Stimulated activated CD4-positive, alpha-beta T cell treated with anti-CD3 and anti-CD28 coated beads, Interleukin-1b, Interleukin-23, amount 100 ng/mL, for 48 hours (primary cell): ENCODE measurements around the gene SANBR.
"Not testable (repeated sequence)": the region's sequence is repeated elsewhere in the genome, so short reads cannot be mapped to it uniquely, and the experiment has no call there.

Experiments
- DNase-seq: peaks from one replicate; pipeline ENCODE4 v3.0.0-alpha.2; 2020

Gene SANBR

DNA sequence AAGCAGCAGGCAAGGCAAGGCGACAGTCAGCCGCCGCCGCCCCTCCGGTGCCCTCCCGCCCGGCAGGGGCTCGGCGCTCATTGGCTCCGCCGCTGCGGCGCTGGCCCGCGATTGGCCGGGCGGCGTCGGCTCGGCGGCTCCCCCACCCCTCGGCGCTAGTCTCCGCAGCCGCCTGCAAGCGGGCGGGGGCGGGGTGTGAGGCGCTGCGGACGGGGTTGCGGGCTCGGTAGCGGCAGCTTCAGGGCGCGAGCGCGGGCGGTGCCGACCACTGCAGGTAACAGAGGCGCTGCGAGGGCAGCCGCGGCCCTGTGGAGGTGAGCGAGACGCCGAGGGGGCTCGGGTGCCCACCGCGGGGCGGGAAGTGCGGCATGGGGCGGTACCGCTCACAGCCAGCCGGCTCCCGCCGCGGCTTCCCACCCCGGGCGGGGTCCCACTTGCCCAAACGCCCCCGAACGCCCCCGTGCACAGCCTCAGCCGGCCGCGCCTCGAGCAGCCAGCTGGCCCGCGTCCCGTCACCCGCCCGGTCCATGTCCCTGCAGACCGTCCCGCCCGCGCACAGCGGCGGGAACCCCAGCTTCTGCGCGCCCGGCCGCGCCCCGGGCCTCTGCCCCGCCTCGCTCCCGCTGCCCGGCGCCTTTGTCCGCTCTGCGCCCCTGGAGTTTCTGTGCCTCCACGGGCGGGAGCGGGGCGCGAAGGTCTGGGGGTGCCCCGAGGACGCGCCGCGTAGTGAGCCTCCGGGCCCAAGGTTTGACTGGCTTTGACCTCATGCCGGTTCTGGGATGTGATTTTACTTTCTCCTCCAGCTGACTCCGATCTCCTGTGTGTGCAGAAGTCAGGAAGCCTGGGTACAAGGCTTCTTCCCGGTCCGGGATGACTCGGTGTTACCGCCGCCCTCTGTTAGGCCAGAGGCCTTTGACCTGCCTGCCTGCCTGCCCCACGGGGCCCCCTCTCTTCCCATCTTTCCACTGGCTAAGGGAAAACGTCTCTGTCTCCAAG, at the start of gene SANBR:
Gene SANBR (plus strand): TSS at position 158 of the 996 bp plus-strand sequence. CDS start 4,480 bp downstream, outside the sequence.
- DNase-seq: peak; percentile 78

DNA sequence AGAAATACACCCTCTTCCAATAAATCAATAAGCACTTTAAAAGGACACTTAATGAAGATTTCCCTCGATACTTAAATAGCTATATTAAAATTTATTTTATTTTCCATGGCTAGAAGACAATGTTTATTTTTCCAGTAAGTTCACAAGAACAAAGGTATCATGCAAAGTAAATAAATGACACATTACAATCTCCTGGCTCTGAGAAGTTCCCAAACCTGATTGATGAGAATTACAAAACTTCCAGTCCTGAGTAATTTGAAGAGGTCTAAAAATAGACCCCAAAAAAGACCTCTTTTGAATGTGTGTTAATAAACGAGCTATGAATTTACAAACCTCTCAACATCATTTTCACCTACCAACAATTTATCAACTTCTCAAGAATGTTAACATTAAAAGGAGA, 49.7 kb upstream of the SANBR start:
- DNase-seq: no peak

DNA sequence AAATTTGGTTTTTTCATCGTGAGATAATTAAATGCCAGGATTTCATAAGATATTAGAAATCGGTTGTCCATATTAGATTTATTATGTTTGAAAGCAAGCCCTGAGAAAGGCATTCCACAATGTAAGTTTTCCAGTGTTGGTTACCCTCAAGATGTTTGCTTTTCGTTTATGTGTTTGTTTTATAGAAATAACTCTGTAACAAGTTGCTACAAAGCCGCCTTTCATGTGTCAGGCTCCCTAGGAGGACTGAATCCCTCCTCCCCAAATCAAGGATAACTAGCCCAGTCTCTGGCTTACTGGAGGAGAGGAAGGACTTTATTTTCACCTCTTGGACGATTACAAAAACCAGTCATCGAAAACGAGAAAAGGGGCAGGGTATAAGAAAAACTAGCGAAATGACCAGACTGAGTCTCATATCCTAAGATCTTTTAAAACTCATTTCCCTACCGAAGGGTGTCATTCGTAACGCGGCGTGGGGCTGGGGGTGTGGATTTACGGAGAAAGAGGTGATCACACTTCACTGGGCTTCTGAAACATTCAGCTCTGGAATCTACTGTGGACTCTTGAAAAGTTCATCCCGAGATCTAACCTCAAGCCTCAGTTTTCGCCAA, 49.2 kb upstream of the SANBR start:
- DNase-seq: peak; percentile 70

DNA sequence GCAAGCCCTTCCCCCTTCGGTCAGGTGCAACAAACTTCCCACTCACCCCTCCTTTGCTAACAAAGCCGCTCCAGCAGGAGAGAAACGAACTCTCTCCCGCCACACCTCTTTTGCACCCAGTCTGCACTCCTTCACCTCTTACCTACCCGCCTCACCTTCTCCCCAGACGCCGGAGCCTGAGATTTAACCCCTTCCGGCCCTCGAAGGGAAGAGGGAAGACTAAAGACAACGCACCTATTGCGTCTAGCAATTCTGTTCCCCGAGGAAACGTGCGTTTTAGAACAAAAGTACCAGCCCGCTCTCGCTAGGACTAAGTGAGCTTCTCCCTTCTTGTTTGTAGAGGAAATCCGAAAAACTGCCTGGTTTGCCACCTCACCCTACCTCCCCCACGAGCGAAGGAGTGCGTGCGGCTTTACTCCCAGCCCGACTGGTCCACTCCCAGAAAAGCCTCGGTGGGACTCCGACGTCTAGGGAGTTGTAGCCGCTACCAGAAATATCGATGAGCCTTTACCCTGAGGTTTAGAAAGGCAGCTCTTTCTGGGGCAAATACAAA, 48.6 kb upstream of the SANBR start:
- peak; percentile 79 for DNase-seq

DNA sequence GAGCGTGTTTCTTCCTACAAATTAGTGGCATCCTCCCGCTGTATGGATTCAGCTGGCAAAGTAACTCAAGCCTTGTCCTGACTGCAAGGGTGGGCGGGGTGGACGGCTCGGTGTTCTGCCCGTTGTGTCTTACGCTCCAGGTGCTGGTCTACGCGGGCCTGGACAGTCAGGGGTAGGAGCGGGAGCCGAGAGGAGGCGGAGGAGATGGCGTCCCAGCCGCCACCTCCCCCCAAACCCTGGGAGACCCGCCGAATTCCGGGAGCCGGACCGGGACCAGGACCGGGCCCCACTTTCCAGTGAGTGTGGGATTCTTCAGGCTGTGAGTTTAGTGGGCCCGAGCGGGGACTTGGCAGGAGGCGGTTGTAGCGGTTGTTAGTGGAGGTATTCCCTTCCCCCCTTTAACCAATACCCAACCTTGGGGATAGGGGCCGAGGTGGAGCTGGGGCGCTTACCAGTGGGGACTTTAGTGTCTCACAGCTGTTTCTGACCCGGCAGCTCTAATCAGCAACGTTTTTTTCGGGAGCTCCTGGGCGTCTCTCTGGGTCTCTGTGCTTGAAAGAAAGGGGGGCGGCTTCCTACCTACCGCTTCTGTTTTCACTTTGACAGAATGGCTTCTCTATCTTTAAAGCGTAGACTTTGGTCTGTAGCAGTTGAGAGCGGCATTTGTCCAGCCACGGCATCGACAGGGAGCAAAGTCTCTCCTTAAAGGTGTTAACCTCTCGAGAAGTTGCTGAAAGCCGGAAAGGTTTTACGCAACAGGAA, 47.9 kb upstream of the SANBR start, which contains the start of the genes PEX13 and PUS10:
Gene PEX13 (plus strand): TSS at position 165 of the 762 bp plus-strand sequence. CDS start 40 bp downstream, at position 205.
Gene PUS10 (minus strand): TSS at position 700 of the 762 bp plus-strand sequence. CDS start 6,365 bp downstream, outside the sequence.
- DNase-seq: peak; percentile 74

DNA sequence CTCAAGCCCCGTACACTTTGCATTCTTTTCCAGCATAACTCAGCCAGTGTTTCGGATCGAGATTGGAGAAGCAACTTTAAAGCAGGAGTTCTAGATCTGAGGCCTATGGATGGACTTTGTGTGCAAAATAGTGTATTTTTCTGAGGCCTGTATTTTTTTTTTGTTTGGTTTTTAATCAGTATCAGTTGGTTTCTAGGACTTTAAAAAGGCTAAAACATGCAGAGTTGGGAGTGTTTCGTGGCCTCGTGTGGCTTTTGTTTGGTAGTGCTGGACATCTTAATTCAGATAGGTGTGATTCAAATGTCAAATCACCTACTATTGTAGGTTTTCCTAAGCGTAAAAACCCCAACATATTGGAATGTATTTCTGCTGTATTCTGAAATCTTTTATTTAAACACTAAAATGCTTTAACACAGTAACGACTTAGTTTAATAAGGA, 47.3 kb upstream of the SANBR start:
- DNase-seq: no peak

DNA sequence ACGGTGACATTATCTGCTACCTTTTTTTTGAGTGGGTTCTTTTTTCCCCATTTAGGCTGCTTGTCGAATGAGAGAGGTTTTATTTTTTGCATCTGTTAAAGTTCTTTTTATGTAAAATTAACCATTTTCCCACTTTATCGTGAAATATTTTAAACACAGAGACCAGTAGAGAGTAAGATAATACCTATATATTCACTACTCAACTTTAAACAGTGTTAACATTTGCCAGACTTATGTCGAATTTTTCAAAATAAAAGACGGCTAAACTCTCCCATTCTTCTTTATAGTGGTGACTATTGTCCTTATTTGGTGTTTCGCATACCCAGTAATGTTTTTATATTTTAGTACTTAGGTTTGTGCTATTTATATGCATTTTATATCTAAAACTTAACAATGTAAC, 46.9 kb upstream of the SANBR start:
- DNase-seq: no peak

DNA sequence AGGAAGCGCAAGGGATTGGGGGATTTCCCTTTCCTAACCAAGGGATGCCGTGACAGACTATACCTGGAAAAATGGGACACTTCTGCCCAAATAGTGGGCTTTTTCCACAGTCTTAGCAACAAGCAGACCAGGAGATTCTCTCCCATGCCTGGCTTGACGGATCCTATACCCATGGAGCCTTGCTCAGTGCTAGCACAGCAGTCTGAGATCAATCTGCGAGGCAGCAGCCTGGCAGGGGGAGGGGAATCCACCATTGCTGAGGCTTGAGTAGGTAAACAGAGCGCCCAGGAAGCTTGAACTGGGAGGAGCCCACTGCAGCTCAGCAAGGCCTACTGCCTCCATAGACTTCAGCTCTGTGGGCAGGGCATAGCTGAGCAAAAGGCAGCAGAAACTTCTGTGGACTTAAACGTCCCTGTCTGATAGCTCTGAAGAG, 44.4 kb upstream of the SANBR start:
- DNase-seq: no peak

DNA sequence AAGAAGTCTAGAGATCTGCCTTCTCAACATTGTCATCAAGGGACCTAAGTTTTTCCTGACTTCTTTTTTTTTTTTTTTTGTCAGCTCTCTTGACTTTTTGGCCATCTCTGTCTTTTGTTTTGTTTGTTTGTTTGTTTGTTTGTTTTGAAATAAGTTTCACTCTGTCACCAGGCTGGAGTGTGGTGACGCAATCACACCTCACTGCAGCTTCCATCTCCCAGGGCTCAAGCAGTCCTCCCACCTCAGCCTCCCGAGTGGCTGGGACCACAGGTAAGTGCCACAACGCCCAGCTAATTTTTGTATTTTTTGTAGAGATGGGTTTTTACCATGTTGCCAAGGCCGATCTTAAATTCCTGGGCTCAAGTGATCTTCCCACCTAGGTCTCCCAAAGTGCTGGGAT, 42.0 kb upstream of the SANBR start:
- no peak for DNase-seq

DNA sequence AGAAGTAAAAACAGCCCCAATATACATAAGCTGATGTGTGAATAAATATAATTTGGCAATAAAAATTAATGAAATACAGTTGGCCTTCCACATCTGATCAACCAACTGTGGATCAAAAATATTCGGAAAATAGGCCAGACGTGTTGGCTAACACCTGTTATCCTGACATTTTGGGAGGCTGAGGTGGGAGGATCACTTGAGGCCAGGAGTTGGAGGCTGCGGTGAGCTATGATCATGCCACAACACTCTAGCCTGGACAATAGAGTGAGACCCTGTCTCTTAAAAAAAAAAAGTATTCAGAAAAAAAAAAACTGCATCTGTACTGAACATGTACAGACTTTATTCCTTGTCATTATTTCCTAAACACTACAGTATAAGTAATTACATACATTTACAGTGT, 36.1 kb upstream of the SANBR start:
- no peak for DNase-seq

DNA sequence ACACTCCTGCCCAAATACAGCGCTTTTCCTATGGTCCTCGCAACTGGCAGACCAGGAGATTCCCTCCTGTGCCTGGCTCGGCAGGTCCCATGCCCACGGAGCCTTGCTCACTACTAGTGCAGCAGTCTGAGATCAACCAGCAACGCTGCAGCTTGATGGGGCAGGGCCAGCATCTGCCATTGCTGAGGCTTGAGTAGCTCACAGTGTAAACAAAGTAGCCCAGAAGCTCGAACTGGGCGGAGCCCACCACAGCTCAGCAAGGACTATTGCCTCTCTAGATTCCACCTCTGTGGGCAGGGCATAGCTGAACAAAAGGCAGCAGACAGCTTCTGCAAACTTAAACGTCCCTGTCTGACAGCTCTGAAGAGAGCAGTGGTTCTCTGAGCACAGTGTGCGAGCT, 31.1 kb upstream of the SANBR start:
- DNase-seq: not testable (repeated sequence)

DNA sequence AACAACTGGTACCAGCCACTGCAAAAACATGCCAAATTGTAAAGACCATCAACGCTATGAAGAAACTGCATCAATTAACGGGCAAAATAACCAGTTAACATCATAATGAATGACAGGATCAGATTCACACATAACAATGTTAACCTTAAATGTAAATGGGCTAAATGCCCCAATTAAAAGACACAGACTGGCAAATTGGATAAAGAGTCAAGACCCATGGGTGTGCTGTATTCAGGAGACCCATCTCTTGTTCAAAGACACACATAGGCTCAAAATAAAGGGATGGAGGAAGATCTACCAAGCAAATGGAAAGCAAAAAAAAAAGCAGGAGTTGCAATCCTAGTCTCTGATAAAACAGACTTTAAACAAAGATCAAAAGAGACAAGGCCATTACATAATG, 29.0 kb upstream of the SANBR start:
- DNase-seq: not testable (repeated sequence)

DNA sequence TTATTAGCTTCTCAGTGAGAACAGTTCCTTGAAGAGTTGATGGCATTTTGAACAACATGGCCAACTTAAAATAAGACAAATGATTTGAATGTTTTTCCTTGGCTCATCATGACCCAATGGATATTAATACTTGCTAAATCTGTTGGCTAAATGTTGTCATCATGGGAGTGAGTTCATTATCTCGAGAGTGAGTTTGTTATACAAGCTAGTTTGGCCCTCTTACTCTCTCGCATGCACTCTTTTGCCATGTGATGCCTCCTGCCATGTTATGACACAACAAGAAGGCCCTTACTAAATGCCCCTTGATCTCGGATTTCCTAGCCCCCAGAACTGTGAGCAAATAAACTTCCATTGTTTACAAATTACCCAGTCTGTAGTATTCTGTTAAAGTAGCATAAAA, 22.9 kb upstream of the SANBR start:
- DNase-seq: no peak

DNA sequence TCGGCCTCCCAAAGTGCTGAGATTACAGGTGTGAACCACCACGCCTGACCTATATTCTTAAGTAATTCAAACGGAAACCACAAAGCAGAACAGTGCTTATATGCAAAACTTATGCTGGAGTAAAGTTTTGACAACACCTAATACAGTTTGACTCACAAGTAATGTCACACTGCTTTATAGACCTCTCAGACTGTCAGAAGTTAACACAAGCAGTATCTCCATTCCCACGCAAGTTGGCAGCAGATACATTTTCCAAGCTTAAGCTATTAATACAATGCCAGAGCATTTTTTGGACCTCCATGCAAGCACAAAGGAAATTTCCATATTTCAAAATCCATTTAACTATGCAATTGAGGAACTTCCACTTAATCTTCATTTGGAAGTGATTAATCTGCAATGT, 21.0 kb upstream of the SANBR start:
- no peak for DNase-seq

DNA sequence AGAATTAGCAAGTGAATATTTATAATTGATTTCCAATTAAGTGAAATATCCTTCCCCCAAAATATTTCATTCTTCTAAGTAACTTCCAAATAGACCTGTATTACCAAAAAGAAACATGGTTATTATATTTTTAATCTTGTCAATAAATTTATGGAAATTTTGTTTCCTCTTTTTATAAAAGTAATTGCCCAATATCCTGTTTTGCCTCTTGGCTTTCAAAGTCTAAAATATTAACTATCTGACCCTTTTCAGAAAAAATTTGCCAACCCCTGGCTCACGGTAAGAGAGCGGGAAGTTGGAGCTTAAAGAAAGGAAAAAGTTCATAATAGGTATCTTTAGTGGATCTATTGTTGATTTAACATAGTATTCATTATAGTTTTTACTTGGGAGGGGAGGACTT, 20.4 kb upstream of the SANBR start:
- DNase-seq: no peak

DNA sequence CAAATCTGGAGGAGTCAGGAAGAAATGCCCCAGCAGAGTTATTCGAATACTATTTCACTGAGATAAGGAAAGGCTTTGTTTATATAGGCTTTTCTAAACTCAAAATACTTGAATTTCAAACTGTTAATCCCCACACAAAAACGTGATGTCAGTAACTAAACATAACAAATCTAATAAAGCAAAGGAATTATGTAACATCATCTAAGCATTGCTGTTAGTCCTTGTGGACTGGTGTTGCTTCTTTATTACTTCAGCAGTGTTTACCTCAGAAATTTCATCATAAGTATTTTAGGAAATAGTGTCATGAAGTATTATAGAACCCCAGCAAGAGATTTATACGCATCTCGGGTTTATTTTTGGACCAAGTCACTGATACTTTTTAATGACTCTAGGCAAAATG, 19.7 kb upstream of the SANBR start:
- DNase-seq: no peak

DNA sequence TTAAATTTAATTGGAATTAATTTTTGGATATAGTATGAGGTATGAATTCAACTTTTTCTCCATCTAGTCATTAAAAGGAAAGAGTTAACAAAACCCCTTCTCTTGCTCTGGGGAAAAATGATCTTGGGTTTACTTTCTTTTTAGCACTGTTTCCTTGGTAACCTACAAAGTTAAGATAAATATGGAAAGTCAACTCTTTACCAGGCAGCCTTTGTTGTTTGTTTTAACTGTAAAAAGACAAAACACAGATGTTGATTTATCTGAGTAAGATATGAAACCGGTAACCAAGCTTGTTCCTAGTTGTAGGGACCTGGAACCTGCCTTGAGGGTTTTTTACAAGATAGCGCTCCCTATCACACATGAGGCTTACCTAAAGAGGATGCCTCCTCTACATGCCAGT, 10.1 kb upstream of the SANBR start:
- DNase-seq: no peak

DNA sequence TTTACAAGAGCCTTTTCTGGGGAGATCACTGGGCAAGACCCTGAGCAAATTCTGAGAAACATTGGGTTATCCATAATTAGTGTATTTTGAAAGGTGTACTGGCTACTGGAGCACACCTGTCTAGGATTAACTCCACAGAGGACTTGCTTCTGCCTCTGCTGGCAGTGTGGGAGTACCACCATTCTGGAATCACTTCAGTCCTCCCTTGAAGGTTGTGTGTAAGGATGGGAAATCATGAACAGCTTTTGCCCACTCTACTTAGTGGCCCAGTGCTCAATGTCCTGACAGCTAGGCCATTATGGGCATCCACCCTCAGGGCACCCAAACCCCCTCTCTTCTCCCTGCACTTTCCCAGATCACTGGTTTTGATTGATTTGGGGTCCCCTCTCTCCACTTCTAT, 8.1 kb upstream of the SANBR start:
- no peak for DNase-seq

DNA sequence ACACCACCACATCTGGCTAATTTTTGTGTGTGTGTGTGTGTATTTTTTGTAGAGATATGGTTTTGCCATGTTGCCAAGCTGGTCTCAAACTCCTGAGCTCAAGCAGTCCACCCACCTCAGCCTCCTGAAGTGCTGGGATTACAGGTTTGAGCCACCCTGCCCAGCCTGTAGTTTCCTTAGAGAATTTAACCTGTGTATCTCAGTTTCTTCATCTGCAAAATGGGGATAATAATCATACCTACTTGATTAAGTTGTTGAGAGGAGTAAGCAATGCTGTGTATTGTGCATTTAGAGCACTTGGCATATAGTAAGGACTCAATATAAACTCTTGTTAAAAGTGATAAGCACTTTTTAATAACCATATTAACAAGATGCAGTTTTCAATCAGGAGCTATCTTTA, 6.3 kb upstream of the SANBR start:
- DNase-seq: no peak

DNA sequence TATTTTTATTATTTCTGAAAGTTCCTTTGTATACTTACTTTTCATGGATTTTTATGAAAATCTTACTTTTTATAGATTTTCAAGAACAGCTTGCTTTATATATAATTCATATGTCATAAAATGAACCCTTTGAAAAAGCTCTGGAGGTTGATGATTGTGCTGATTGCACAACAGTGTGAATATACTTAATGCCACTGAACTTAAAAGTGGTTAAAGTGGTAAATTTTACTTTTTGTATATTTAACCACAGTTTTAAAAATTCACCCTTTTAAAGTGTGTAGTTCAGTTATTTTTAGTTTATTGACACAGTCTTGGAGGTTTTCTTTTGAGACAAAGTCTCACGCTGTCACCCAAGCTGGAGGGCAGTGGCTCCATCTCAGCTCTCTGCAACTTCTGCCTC, 8.4 kb downstream of the SANBR start:
- no peak for DNase-seq

DNA sequence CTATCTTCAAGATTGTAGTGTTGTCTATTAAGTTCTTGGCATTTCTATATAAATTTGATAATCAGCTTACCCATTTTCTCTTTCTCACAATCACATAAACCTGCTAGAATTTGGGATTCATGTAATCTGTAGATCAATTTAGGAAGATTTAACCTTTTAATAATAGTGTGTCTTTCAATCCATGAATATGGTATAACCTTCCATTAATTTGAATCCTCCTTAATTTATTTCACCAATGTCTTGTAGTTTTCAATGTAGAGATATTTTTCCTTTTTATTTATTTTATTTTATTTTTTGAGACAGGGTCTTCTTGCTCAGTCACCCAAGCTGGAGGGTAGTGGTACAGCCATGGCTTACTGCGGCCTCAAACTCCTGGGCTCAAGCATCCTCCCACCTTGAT, 20.2 kb downstream of the SANBR start:
- DNase-seq: no peak

DNA sequence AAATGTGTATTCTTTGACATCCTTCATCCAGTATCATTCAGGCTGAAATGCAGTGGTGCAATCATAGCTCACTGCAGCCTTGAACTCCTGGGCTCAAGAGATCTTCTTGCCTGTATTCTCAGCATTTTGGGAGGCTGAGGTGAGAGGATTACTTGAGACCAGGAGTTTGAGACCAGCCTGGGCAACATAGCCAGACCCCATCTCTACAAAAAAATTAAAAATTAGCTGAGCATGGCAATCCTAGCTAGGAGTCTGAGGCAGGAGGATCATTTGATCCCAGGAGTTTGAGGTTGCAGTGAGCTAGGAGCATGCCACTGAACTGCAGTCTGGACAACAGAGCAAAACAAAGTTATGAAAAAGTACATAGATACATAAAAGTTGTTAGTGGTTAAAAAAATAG, 24.1 kb downstream of the SANBR start:
- DNase-seq: no peak

DNA sequence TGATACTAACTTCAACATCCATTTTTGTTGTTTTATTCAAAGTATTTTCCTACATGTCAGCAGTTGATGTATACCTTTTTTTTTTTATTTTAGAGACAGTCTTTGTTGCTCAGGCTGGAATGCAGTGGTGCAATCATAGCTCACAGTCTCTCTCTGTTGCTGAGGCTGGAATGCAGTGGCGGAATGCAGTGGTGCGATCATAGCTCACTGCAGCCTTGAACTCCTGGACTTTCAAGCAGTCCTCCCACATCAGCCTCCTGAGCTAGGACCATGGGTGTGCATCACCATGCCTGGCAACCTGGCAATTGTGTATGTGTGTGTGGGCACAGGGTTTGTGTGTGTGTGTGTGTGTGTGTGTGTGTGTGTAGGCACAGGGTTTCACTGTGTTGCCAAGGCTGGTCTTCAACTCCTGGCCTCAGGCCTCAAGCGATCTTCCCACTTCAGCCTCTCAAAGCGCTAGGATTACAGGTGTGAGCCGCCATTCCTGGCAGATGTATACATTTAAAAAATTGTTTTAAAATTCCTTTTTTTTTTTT, 24.8 kb downstream of the SANBR start:
- DNase-seq: no peak
